ENCODE results near the gene HINT3.

HINT3 gene

DNA sequence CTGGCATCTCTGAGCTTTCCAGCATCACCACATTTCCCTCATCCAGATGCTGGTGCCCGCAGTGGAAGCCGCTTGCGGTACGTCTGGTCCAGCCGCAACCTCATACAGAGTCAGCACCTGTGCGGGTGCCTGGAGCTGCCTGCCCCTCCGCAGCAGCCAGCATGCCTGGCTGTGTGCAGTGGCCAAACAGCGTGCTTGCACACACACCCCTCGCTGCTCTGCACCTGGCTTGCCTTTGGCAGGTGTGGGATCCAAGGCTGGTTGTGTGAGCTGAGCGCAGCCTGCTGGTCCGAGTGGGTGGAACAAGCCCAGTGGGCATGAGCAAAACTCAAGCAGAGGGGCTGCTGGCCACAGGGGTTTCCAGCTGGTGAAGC is 3.1 kb upstream of the HINT3 start:
- no peaks in the 10 kb centered on the region for H3K27me3 ChIP-seq (ENCODE audit: low read length)
- H2AFZ ChIP-seq (ENCODE audit: low read depth, low read length, severe bottlenecking): no peak overlapping the region
- no peak overlapping the region for H3K4me2 ChIP-seq (ENCODE audit: low read depth, low read length, poor library complexity, severe bottlenecking)
- H3K79me2 ChIP-seq (ENCODE audit: insufficient read depth, low read length): no peaks in the 10 kb centered on the region
- H3K9me2 ChIP-seq (replicated peaks; ENCODE audit: insufficient read depth, low read length): no peaks in the 10 kb centered on the region
- H3F3A ChIP-seq (ENCODE audit: insufficient read depth): no peaks in the 10 kb centered on the region
- H3K9me3 ChIP-seq (ENCODE audit: insufficient read depth, low read length): no peaks in the 10 kb centered on the region
- no peaks in the 10 kb centered on the region for H4K20me1 ChIP-seq (ENCODE audit: low read depth, low read length)
- no peaks in the 10 kb centered on the region for H3K36me3 ChIP-seq (ENCODE audit: low read length)
- no peak overlapping the region for H3K27ac ChIP-seq (ENCODE audit: low read depth, low read length)
- no peak overlapping the region for H3K9ac ChIP-seq (ENCODE audit: low read length)
- H3K4me3 ChIP-seq (ENCODE audit: insufficient read depth, low read length, poor library complexity, severe bottlenecking): no peak overlapping the region
- TF ChIP-seq EZH2phosphoT487 (conservative IDR thresholded peaks at IDR 0.05; ENCODE audit: low read length) (no peak), CTCF (IDR thresholded peaks at IDR 0.05; ENCODE audit: insufficient read depth, low read length, poor library complexity, severe bottlenecking) (peak; percentile 31)

DNA sequence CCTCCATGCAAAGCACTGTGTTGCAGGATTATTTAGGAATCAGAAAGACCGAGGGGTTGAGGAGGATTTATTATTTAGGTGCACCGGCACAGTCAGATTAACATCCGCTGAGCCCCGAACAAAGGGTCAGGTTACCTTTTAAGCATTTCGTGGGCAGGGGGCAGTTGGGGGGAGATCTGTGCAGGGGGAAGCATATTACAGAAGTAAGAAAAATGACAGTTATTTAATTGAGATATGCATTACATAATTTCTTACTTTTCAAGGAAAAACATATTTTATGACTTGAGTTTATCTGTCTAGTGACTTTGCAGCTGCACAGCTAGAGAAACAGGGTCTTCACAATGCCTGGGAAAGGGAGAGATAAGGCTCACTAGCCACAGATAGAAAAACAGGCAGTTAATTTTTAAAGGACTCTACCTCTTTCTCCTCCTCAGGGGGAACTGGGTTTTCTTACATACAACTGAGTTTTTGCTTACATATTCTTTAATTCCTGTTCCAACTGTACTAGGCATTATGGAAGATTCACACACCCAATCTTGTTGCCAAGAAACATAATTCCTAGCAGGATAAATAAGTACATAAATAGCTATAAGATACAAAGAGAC is 1.7 kb upstream of the HINT3 start:
- no peaks in the 10 kb centered on the region for H3K27me3 ChIP-seq (ENCODE audit: low read length)
- peak overlapping the region; percentile 77 for H2AFZ ChIP-seq (ENCODE audit: low read depth, low read length, severe bottlenecking)
- H3K4me2 ChIP-seq (ENCODE audit: low read depth, low read length, poor library complexity, severe bottlenecking): no peak overlapping the region
- no peak overlapping the region for H3K27ac ChIP-seq (ENCODE audit: low read depth, low read length)
- no peaks in the 10 kb centered on the region for H3F3A ChIP-seq (ENCODE audit: insufficient read depth)
- H3K9me3 ChIP-seq (ENCODE audit: insufficient read depth, low read length): no peaks in the 10 kb centered on the region
- TF ChIP-seq CTCF (IDR thresholded peaks at IDR 0.05; ENCODE audit: insufficient read depth, low read length, poor library complexity, severe bottlenecking) (no peak), EZH2phosphoT487 (conservative IDR thresholded peaks at IDR 0.05; ENCODE audit: low read length) (no peak)
- H3K9me2 ChIP-seq (replicated peaks; ENCODE audit: insufficient read depth, low read length): no peaks in the 10 kb centered on the region
- no peak overlapping the region for H3K9ac ChIP-seq (ENCODE audit: low read length)
- no peaks in the 10 kb centered on the region for H4K20me1 ChIP-seq (ENCODE audit: low read depth, low read length)
- H3K4me3 ChIP-seq (ENCODE audit: insufficient read depth, low read length, poor library complexity, severe bottlenecking): no peak overlapping the region
- no peaks in the 10 kb centered on the region for H3K36me3 ChIP-seq (ENCODE audit: low read length)
- peaks cover 5% of the 10 kb centered on the region; the same call in 1 of the 2 replicates for H3K79me2 ChIP-seq (ENCODE audit: insufficient read depth, low read length)

GRCh38 chr6:125955973-125956372 is 597 bp upstream of the HINT3 start:
- Histone ChIP-seq H4K20me1 (ENCODE audit: low read depth, low read length) (no peaks in the 10 kb centered on the region), H3K36me3 (ENCODE audit: low read length) (no peaks in the 10 kb centered on the region), H2AFZ (ENCODE audit: low read depth, low read length, severe bottlenecking) (peak overlapping the region; percentile 77), H3K27me3 (ENCODE audit: low read length) (no peaks in the 10 kb centered on the region), H3K9ac (ENCODE audit: low read length) (peak overlapping the region; percentile 91), H3F3A (ENCODE audit: insufficient read depth) (no peaks in the 10 kb centered on the region), H3K27ac (ENCODE audit: low read depth, low read length) (peak overlapping the region; percentile 8; the same call in 1 of the 2 replicates), H3K9me2 (replicated peaks; ENCODE audit: insufficient read depth, low read length) (no peaks in the 10 kb centered on the region), H3K9me3 (ENCODE audit: insufficient read depth, low read length) (no peaks in the 10 kb centered on the region), H3K4me3 (ENCODE audit: insufficient read depth, low read length, poor library complexity, severe bottlenecking) (peak overlapping the region; percentile 82), H3K79me2 (ENCODE audit: insufficient read depth, low read length) (peaks cover 8% of the 10 kb centered on the region; the same call in 1 of the 2 replicates), H3K4me2 (ENCODE audit: low read depth, low read length, poor library complexity, severe bottlenecking) (peak overlapping the region; percentile 88)
- no peak for TF ChIP-seq EZH2phosphoT487 (conservative IDR thresholded peaks at IDR 0.05; ENCODE audit: low read length)
- TF ChIP-seq CTCF (IDR thresholded peaks at IDR 0.05; ENCODE audit: insufficient read depth, low read length, poor library complexity, severe bottlenecking): no peak
